NCI-H69 (cell line): ENCODE data around the gene PRMT7.

Experiments
- DNase-seq: peaks from one replicate; lab custom pipeline; 2025; lab: John Stamatoyannopoulos, UW

The PRMT7 gene

DNA sequence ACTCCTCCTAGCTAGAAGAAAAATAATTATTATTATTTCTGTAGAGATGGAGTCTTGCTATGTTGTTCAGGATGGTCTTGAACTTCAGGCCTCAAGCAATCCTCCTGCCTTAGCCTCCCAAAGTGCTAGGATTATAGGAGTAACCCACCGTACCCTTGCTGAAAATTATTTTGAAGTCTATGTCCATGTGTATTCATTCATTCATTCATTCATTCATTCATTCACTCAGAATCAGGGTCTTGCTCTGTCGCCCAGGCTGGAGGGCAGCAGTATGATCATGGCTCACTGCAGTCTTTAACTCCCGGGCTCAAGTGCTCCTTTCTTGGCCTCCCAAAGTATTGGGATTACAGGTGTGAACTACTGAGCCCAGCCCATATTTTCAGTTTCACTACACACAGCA is 4.2 kb upstream of the PRMT7 start:
- no peak for DNase-seq

DNA sequence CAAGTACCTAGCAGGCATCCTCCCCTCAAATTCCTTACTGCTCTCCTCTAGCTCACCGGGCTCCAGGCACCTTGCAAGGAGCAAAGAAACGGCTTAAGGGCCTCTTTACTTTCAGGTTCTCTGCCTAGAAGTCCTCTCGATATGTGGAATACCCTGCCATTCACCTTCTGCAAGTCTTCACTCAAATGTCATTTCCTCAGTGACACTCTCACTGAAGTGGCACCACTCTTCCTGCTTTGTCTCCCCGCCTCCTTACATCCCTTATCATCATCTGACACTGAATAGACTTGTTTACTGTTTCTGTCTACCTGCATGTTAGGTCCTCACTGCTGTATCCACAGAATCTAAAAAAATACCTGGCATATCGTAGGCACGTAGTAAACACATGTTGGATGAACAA is 1.0 kb upstream of the PRMT7 start:
- DNase-seq: no peak

DNA sequence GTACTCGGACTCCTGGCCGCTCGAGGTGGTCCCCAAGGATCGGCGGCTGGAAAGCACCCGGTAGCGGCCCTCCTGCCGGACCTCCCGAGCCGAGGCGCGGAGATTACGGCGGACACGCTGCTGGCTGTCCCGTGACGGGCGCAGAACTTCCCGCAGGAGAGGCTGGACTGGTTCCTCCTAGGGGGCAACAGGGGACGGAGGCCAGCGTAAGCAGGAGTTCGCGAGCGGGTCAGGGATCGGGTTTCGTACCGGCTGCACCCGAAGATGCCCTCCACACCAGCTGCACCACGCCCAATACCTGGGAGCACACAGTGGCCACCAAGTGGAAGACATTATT is 414 bp upstream of the PRMT7 start:
- DNase-seq: no peak

DNA sequence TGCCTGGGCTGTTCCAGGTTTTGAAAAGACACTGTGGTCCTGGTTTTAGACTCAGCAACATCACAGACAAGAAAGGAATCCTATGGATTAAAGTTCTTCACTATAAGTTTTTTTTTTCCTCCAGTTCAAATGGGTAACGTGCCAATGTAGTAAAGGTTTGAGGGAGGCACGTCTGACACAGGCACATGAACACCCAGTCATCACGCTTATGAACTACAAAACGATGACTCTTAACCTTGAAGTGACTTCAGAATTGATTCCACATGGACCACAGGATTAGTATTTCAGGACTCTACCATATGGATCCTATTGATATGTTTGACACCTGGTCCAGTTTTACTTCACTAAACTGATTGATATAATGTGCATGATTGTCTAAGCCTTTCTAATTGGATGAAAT is 2.3 kb downstream of the PRMT7 start:
- DNase-seq: no peak

DNA sequence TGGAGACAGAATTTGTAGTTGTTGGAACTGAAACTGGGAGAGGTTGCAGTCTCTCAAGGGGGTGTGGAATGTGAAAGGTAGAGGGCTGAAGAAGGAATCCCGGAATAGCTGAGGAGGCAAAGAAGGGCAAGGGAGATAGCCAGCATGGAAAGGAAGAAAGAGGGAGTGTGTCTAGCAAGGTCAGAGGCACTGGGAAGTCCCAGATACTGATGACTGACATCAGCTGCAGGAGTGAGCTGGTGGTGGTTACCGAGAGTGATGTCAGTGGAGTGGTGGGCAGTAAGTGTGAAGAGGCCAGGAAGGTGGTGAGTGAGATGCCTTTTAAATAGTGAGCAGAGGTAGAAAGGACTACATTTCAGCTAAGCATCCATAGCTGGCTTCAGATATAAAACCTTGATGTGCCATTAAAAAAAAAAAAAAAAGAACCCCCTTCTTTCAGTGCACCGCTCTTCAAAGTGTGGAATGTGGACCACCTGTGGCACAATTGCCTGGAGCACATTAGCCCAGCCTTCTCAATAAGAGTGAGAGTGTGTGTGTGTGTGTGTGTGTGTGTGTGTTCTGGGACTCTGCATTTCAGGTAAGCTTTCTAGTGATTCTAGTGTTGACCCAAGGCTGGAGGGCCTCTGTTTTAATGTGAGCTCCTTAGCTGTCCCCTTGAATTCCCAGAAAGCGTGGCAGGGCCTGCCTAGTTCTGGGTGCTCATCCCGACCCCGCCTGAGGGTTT is 8.5 kb downstream of the PRMT7 start:
- DNase-seq: no peak

DNA sequence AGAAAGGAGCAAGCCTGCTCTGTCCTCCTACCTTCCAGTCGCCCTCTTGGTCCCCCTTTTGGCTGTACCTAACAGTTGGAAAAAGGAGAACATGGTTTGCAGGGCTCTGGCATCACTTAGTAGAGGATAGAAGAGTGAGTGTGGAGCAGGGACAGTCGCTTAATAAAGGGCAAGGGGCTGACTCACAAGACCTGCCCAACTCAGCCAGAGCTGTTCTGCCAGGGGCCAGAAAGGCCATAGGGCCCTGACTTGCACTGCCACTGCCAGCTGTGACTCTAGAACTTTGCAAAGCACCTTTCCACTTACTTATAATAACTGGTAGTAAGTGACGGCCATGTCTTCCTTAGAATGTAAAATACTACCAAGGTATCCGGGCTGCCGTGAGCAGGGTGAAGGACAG is 13.5 kb downstream of the PRMT7 start:
- DNase-seq: no peak

DNA sequence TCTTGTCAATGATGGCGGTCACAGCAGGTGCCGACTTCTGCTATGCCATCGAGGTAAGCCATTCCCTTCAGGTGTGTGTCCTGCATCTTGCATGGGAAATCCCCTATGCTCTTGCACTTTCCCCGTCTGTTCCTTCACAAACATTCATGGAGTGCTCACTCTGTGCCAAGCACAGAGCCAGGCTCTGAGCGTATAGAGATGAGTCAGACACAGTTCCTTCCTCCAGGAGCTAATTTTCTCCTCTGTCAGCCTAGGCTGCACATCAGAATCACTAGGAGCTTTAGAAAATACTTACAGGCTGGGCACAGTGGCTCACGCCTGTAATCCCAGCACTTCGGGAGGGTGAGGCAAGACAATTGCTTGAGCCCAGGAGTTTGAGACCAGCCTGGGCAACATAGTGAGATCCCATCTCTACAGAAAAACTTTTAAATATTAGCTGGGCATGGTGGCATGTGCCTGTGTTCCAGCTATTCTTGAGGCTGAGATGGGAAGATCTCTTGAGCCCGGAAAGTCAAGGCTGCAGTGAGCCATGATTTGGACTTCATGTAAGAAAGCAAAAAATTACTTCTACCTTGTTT is 14.1 kb downstream of the PRMT7 start:
- no peak for DNase-seq

DNA sequence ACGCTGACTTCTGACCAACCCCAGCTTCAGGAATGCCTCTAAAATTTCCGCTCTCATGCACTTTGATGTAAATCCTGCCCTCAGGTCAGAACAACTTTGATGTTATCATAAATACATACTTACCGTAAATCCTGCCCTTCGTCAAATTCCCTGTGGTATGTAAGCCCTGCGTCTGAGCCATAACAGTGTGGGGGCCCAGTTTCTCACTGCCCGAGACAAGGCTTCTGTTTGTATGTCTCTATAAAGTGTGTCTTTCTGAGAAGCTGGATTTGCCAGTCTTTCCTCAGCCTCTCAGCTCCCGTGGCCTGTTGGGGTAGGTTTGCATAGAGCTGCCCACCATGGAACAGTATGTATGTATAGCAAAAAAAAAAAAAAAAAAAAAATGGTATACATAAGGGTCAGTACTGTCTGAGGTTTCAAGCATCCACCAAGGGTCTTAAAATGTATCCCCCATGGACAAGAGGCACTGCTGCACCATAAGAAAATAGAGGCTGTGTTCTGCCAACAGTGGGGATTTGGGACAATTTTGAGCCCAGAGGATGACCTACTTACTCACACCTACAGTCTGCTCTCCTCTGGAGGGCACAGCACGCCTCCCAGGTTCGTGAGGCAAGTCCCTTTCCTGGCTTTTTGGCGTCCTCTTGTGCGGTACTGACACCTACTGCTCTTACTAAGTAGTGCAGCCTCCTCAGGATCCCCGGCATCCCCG is 17.5 kb downstream of the PRMT7 start:
- peak; percentile 85 for DNase-seq

DNA sequence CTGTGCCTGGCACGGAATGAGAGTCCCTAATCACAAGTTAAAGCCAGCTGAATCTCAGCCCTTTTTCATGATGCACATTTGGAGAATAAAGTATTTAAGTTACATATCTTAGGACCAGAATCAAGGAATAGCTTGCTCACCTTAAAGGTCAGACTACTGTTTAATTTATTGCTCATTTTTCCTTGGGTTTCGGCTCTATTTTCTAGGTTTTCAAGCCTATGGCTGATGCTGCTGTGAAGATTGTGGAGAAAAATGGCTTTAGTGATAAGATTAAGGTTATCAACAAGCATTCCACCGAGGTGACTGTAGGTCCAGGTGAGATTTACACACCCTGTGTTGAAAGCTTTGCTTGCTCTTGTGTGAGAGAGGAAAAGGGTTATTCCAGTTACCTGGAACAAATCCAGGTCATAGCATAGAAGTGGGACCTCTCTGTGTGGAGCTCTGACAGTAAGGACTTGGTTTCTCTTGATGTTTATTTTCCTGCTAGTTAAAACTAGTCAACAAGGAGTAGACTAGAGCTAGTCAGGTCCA is 18.1 kb downstream of the PRMT7 start:
- no peak for DNase-seq

DNA sequence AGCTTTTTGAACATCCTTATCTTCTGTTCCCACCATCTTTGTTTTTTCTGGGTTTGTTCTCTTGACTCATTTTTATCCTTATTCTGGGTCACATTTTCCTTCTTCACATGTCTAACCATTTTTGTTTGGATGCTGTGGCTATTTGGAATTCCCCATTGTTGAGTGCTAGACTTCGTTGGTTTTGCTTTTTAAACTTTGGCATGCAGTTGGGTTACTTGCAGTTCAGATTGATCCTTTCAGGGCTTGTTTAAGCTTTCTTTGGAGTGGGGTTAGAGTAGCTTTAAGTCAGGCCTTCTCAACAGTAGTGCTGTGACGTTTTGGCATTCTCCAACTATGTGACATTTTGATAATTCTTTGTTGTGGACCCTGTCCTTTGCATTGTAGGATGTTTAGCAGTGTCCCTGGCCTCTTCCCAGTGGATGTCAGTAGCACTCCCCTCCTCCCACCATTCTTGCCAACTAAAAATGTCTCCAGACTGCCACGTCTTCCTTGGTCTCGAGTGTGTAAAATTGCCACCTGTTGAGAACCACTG is 21.1 kb downstream of the PRMT7 start:
- DNase-seq: no peak

DNA sequence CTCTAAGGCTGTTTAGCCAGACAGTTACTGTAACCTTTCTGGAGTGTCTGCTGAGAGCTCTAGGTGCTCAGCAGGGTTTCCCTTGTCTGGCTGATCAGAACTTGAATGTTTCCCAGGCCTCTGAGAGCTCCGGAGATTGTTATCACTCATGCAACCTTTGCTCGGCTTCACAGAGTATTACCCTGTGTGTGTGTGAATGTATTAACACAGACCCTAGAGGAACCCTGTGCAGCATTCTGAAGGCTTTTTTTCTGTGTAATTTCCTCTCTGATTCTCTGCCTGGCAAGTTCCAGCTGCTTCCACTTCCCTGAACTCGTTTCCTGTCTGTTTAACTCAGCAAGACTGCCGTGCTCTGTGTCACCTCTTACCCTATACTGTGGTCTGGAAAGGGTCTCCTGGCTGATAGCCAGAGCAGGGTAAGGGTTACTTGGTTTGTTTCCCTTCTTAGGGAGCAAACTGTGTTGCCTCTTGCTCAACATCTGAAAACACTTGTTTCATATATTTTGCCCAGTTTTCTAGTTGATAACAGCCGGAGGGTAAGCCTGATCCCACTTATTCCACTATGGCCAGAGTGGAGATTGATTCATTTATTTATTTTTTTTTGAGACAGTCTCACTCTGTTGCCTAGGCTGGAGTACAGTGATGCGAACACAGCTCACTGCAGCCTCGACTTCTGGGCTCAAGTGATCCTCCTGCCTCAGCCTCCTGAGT is 21.7 kb downstream of the PRMT7 start:
- DNase-seq: no peak

DNA sequence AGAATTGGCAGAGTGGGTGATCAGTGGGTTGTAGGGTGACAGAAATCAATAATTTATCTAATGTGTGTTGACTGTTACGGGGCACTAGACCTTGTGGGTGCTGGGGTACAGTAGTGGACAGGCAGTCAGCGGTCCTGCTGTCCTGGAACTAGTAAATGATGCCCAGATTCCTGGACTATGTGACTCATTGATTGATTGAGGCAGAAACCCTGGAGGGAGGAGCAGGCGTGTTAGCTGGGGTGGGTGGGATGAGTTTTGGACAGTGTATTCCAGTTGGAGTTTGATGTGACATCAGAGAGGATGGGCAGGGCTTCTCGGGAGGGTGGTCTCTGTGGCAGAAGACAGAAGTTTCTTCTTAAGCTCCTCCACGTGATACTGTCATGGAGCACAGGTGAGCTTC is 24.4 kb downstream of the PRMT7 start:
- DNase-seq: no peak

DNA sequence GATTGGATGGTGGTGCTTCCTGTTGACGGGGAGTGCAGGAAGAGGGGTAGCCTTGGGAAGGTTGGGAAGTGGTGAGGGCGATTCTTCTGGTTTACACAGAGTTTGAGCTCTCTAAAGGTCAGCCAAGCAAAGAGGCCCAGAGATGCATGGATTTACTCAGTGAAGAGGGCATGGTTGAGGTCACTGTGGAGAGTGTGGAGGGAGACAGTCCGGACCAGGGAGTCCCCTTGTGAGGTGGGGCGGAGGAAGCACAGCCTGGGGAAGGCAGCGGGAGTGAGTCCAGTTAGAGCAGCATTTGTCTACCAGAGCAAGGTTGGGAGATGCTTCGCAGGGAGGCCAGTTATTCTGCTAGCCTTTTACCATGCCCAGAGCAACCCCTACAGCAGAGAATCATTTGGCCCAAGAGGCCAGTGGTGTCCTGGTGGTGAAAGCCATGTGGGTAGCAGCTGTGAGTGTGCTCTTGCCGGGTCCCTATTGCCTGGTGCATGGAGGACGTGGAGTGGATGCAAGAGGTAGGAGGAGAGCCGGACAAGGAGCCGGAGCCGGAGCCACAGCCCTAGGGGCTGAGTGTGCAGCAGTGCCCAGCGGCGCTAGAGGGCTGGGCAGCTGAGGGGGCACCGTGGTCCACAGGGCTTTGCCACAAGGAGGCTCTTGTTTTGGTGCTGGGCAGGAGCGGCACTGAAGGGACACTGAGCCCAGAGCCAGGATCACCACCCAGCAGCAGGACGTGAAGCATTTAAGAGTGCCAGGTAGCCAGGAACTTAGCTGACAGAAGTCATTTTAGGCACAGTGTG is 27.7 kb downstream of the PRMT7 start:
- DNase-seq: no peak

DNA sequence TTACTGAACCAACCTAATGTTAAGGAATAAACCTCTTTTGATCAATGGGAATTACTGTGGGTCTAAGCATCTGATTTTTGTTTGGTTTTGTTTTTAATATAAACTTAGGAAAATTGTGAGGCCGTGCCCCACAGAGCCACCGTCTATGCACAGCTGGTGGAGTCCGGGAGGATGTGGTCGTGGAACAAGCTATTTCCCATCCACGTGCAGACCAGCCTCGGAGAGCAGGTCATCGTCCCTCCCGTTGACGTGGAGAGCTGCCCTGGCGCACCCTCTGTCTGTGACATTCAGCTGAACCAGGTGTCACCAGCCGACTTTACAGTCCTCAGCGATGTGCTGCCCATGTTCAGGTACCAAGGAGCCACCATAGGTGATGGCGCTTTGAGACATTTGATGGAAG is 28.4 kb downstream of the PRMT7 start:
- DNase-seq: no peak

DNA sequence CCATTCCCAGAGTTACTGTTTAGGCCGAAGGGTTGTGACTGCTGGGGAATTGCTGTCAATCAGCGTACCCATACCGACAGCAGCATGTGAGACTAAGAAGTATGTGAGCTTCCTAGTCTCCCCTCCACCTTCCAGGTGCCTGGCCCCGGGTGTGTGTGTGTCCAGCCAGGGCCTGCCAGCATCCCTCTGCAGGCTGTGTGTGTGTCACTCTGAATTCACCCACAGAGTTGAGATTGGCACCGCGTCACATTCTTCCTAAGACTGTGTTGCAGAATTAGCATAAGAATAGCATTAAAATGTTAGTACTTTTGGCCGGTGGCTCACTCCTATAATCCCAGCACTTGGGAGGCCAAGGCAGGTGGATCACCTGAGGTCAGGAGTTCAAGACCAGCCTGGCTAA is 31.8 kb downstream of the PRMT7 start:
- no peak for DNase-seq

DNA sequence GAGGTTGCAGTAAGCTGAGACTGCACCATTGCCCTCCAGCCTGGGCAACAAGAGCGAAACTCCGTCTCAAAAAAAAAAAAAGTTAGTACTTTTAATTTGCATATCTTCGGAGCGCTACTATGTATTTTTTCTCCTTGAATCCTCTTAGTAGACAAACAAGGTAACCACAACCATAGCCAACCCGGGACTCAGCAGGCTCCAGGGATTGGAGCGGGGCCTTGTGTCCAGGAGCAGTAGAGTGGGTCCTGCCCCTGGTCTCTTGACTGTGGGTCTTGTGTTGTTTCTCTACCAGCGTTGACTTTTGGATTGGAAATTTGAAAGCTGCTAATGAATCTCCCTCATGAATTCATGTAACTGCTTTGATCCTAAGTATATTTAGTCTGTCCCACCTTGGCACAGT is 32.3 kb downstream of the PRMT7 start:
- no peak for DNase-seq

DNA sequence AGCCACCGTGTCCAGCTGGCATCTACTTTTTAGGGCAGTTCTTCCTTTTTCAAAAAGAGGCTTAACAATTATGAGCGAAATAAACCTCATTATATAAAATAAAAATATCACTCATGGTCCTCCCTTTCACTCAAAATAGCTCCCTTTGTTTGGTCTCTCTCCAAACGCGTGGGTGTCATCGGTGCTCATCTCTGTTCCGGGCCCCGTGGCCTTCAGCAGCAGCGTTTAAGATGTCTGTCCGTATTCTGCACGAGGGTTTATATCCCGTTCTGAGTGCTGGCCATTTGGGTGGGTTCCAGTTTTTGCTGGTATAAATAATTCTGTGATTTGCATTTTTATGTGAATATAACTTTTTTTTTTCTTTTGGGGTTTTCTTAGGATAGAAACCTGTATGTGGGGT is 33.4 kb downstream of the PRMT7 start:
- no peak for DNase-seq

DNA sequence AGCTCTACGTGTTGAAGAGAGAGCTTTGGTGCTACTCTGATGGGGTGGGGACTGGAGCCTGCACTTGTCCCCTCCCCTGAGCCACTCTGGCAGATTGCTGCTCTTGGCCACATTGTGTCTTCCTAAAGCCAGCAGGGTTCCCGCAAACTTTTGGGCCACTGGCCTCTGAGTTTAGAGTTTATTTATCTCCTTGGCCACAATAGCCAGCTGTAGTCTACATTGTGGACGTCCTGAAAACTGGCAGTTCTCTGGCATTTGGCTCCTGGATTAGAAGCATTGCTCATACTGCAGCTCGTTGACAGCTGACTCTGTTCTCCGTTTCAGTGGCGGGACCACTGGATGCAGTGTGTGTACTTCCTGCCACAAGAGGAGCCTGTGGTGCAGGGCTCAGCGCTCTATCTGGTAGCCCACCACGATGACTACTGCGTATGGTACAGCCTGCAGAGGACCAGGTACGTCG is 34.6 kb downstream of the PRMT7 start:
- DNase-seq: no peak

DNA sequence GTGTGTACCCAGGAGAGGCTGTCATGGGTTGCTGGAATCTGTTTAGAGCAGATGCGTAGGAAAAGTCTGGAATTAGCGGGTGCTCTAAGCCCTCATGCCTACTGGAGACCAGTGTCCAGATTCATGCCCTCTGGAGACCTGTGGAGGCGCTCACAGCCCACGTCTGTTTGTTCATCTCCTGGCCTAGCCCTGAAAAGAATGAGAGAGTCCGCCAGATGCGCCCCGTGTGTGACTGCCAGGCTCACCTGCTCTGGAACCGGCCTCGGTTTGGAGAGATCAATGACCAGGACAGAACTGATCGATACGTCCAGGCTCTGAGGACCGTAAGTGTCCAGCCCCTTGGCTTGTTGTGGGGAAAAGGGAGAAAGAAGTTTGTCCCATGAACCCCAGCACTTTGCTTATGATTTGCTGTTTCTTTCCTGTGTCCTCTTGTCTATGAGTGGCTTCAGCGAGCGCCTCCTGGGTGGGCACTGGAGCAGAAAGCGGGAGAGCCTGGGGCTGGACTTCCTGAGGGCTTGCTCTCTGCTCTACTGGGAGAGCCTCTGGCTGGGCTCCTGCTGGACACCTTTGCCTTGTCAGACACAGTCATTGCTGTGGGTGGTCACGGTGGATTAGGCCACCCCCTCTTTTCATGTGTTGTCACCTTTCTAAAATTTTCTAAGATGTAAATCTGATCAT is 35.3 kb downstream of the PRMT7 start:
- no peak for DNase-seq

DNA sequence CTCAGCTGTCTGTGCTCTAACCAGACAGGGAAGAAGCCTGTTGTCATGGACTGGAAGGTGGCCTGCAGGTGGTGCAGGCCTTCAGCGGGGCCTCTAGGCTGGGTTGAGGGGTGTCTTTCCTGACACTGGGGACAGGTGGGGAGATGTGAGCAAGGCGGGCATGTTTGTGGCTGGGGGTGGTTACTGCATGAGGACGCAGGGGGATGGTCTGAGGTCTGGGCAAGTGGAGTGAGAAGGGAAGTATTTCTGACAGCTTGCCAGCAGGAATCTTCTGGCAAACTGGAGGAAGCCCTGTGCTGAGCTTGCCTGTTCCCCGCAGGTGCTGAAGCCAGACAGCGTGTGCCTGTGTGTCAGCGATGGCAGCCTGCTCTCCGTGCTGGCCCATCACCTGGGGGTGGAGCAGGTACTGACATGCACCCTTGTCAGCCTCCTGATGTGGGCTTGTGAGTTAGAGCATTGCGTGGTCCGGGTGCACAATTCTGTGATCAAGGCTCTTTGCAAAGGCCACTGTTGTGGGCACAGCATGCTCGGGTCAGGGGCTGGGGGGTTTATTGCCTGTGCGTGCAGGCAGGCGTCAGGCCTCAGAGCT is 36.2 kb downstream of the PRMT7 start:
- no peak for DNase-seq

DNA sequence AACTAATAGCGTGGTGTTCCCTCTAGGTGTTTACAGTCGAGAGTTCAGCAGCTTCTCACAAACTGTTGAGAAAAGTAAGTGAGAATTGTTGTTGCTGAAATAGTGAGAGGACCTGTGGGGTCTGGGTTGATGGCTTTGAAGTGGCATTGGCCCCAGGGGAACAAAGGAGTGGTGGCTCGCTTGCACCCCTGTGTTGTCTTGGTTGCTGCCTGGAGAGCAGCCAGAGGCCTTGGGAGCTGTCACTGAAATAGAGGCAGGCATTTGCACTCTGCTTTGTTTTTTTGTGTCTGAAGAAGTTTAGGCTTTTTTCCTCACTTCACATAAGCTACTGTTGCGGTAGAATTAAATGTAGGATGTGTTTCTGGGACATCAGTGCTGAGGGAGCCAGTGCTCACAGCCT is 36.8 kb downstream of the PRMT7 start:
- no peak for DNase-seq
